GM12801 (cell line): Measurements from ENCODE around the gene SLC6A6.

ENCODE experiments used
- TF ChIP-seq, protein P1 (sequence below): IDR thresholded peaks from one replicate; pipeline ENCODE4 v1.5.1; 2011; ENCODE audit warnings: control low read depth; ENCODE audit not compliant: insufficient read length; ENCODE audit errors: extremely low read depth

The SLC6A6 gene

DNA sequence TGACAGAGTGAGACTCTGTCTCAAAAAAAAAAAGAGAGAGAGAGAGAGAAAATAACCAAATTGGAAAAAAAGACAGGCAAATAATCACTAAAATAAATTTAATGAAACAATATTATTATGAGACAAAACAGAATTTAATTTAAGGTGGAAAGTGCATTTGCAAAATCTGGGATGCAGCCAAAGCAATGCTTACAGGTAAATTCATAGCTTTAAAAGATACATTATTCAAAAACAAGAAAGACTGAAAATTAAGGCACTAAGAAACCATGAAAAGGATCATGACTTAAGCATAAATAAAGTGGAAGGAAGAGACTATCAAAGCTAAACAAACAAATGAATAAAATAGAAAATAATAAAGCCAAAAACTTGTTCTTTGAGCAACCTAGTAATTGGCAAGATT lies 100.1 kb downstream of the SLC6A6 start:
- TF ChIP-seq, protein P1, sequence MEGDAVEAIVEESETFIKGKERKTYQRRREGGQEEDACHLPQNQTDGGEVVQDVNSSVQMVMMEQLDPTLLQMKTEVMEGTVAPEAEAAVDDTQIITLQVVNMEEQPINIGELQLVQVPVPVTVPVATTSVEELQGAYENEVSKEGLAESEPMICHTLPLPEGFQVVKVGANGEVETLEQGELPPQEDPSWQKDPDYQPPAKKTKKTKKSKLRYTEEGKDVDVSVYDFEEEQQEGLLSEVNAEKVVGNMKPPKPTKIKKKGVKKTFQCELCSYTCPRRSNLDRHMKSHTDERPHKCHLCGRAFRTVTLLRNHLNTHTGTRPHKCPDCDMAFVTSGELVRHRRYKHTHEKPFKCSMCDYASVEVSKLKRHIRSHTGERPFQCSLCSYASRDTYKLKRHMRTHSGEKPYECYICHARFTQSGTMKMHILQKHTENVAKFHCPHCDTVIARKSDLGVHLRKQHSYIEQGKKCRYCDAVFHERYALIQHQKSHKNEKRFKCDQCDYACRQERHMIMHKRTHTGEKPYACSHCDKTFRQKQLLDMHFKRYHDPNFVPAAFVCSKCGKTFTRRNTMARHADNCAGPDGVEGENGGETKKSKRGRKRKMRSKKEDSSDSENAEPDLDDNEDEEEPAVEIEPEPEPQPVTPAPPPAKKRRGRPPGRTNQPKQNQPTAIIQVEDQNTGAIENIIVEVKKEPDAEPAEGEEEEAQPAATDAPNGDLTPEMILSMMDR = no peak

GRCh38 chr3:14503033-14503705 lies 100.8 kb downstream of the SLC6A6 start:
- TF ChIP-seq, protein P1 = no peak

- TF ChIP-seq, protein P1 = no peak
These were observed 101.3 kb downstream of the SLC6A6 start for GRCh38 chr3:14503706-14504065.

DNA sequence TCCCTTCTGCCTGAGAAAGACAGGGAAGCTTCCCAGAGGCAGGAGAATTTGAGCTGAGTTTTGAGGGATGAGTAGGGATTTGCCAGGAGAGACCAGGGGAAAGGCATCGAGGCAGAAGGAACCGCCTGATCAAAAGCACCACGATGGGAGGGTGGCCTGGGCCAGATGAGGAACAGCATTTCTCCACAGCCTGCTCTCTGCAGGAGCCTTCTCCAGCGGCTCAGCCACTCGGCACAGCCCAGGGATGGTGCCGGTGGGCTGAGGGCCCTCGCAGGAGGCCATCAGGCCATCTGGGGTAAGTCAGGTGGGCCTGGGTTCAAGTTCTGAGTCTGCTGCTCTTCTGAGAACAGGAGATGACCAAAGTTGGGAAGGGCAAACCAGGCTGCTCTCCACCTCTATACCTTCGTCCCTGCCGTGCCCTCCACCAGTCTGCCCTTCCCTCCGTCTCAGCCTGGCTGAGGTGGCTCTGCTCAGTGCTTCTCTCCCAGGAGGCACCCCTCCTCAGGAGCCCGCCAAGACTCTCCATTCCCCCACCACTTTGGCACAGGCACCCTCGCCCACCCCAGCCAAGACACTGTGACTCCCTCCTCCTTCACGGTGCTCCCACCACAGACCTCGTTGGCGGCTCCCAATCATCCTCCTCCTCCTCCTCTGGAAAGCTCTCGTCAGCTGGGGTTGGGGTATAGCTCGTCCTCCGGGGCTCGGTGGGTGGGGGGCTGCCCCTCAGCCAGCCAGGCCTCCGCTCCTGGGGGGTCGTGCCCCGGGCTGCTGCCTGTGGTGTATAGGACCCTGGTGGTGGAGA lies 102.8 kb downstream of the SLC6A6 start:
- TF ChIP-seq, protein P1 = no peak

DNA sequence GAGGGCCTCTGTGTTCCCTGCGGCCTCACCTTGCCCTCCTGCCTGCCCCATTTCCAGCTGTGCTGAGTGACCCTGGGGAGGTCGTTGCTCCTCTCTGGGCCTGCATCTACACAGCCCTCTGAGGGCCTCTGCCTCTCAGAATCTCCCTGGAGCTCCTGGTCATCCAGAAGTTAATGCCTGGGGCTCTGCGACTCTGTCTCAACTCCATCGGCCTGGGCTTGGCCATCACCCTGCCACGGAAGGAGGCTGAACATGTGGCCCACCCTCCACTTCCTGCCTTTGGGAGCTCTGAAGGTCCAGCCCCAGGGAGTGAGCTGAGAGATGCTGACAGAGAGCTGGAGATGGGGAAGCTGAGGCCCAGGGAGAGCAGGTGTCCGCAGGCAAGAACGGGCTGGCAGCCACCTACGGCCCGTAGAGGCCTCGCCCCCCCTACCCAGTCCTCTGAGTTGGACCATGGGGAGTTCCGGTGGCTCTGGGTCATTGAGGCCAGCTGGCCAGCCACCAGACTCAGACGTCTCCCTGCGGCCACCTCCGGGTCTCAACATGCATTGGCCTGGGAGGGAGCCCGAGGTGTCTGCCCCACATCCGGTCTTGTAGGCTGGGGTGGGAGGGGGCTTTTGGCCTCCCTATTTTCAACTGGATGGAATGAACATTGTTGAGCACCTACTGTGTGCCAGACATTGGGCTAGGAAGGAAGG lies 103.5 kb downstream of the SLC6A6 start:
- TF ChIP-seq, protein P1 = no peak

- TF ChIP-seq, protein P1 = no peak
These were observed 104.4 kb downstream of the SLC6A6 start for GRCh38 chr3:14506626-14507304.

DNA sequence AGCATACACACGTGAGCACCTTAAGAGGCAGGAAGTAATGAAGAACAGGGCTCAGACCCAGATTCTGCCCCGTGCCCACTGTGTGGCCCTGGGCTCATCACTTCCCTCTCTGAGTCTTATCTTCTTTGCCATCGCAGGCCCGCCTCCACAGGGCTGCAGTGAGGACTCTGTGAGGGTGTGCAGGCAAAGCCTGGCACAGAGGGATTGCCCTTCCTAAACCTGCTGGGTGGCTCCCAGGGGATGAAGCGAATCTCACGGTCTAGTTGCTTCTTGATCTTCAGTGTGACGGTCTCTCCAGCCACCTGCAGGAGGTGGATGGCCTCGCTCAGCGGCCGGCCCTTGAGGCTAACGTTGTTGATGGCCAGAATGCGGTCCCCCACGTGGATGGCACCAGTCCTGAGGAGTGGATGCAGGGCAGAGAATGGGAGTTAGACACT lies 104.9 kb downstream of the SLC6A6 start:
- TF ChIP-seq, protein P1 = no peak
